ENCODE measurements around the gene DESI2. TPM values are rescaled to one million over a fixed set of nuclear protein-coding genes. Genes with fewer than 3 reads are reported as not detected.

Gene DESI2
- total and polyA plus RNA-seq, 8 donors: 48.3 to 77.0 (median 67.7) TPM

- DNase-seq (peak in 2 of 4 donors; percentile 52 to 60), ATAC-seq (peak; percentile 92)
- H3K9me3 ChIP-seq: no peaks in the 10 kb centered on the region
- no peaks in the 10 kb centered on the region for H3K36me3 ChIP-seq
- H3K27me3 ChIP-seq: no peaks in the 10 kb centered on the region
- intact Hi-C loops (cut with DNase I): no loop called here
- H3K4me1 ChIP-seq: no peaks in the 10 kb centered on the region
- H3K27ac ChIP-seq: peak overlapping the region; percentile 34 to 58
- no peak for TF ChIP-seq CTCF (IDR thresholded peaks at IDR 0.05)
- H3K4me3 ChIP-seq: no peak overlapping the region
Measured at GRCh38 chr1:244614113-244614836, 38.7 kb upstream of the DESI2 start.

GRCh38 chr1:244614879-244615278 is 38.0 kb upstream of the DESI2 start:
- TF ChIP-seq CTCF (IDR thresholded peaks at IDR 0.05): no peak
- no peaks in the 10 kb centered on the region for H3K27me3 ChIP-seq
- H3K4me1 ChIP-seq: no peaks in the 10 kb centered on the region
- H3K27ac ChIP-seq: peak overlapping the region in 1 of 2 donors; percentile 58
- no peaks in the 10 kb centered on the region for H3K9me3 ChIP-seq
- no peaks in the 10 kb centered on the region for H3K36me3 ChIP-seq
- ATAC-seq: no peak
- DNase-seq: no peak
- intact Hi-C loops (cut with DNase I): no loop called here
- H3K4me3 ChIP-seq: no peak overlapping the region

GRCh38 chr1:244615301-244615700 is 37.6 kb upstream of the DESI2 start:
- ATAC-seq: peak; percentile 69
- Histone ChIP-seq H3K4me1 (no peaks in the 10 kb centered on the region), H3K27me3 (no peaks in the 10 kb centered on the region), H3K27ac (peak overlapping the region in 1 of 2 donors; percentile 58), H3K36me3 (no peaks in the 10 kb centered on the region), H3K4me3 (no peak overlapping the region), H3K9me3 (no peaks in the 10 kb centered on the region)
- no peak for DNase-seq
- intact Hi-C loops (cut with DNase I): no loop called here
- TF ChIP-seq CTCF (IDR thresholded peaks at IDR 0.05): no peak

- Histone ChIP-seq H3K27ac (no peak overlapping the region), H3K36me3 (no peaks in the 10 kb centered on the region), H3K9me3 (no peaks in the 10 kb centered on the region), H3K27me3 (no peaks in the 10 kb centered on the region), H3K4me1 (no peaks in the 10 kb centered on the region), H3K4me3 (no peak overlapping the region)
- ATAC-seq (no peak), DNase-seq (no peak)
- intact Hi-C loops (cut with DNase I): no loop called here
- TF ChIP-seq CTCF (IDR thresholded peaks at IDR 0.05): no peak
Measured at GRCh38 chr1:244626709-244627108, 26.2 kb upstream of the DESI2 start.

- peak in 1 of 4 donors; percentile 51 for DNase-seq
- H3K27ac ChIP-seq: no peak overlapping the region
- no peaks in the 10 kb centered on the region for H3K9me3 ChIP-seq
- H3K4me1 ChIP-seq: no peaks in the 10 kb centered on the region
- H3K4me3 ChIP-seq: no peak overlapping the region
- TF ChIP-seq CTCF (IDR thresholded peaks at IDR 0.05): no peak
- no peaks in the 10 kb centered on the region for H3K36me3 ChIP-seq
- H3K27me3 ChIP-seq: no peaks in the 10 kb centered on the region
- peak; percentile 82 for ATAC-seq
- intact Hi-C loops (cut with DNase I): no loop called here
Measured at GRCh38 chr1:244628789-244629188, 24.1 kb upstream of the DESI2 start.
